Lower lobe of right lung (tissue), 2 donors: ENCODE measurements around the gene EGFL7. TPM values are rescaled to one million over a fixed set of nuclear protein-coding genes. Genes with fewer than 3 reads are reported as not detected.

ENCODE experiments used
- ATAC-seq, 2 donors: fragments of 200-7000 bp; cut with Tn5 transposase; one replicate each; pipeline ENCODE4 v1.9.1; 2020 to 2022; ENCODE audit warnings: mild to moderate bottlenecking in 2 of 2, moderate library complexity in 2 of 2
- DNase-seq: peaks from one replicate; pipeline ENCODE4 v3.0.0-alpha.2; 2020
- H3K27ac ChIP-seq: fragments of 200-600 bp; one replicate; pipeline ENCODE4 v1.8.0; 2022
- H3K27me3 ChIP-seq: fragments of 200-600 bp; one replicate; pipeline ENCODE4 v1.8.0; 2022; ENCODE audit warnings: low read depth
- H3K36me3 ChIP-seq: fragments of 200-600 bp; one replicate; pipeline ENCODE4 v1.8.0; 2022; ENCODE audit warnings: mild to moderate bottlenecking
- H3K4me1 ChIP-seq: fragments of 200-600 bp; one replicate; pipeline ENCODE4 v1.8.0; 2022
- H3K4me3 ChIP-seq: fragments of 200-600 bp; one replicate; pipeline ENCODE4 v1.8.0; 2022; ENCODE audit warnings: mild to moderate bottlenecking
- H3K9me3 ChIP-seq: fragments of 200-600 bp; one replicate; pipeline ENCODE4 v1.8.0; 2022
- intact Hi-C: fragments of 100-400 bp; cut with DNase I; formaldehyde crosslinking; loops from one replicate; pipeline ENCODE4 v1.11.0; 2022
- total RNA-seq: library from RNA; stranded (reverse); fragmentation: NEBNext Ultra II Directional; extraction: Animal tissue kit (Norgen Biotek cat#: 25700); gene quantifications from one replicate; pipeline ENCODE4 v1.2.1, GENCODE V29; 2021
- TF ChIP-seq, protein P1 (sequence below): fragments of 200-600 bp; IDR thresholded peaks from one replicate; pipeline ENCODE4 v1.8.0; 2022; ENCODE audit warnings: antibody characterized with exemption, mild to moderate bottlenecking
- donor health status: DM: no; HTN: yes; CAD: no; lungs with severe emphysema.

Gene EGFL7
- total RNA-seq, 1 donor from 2014 or later: 230 TPM

DNA sequence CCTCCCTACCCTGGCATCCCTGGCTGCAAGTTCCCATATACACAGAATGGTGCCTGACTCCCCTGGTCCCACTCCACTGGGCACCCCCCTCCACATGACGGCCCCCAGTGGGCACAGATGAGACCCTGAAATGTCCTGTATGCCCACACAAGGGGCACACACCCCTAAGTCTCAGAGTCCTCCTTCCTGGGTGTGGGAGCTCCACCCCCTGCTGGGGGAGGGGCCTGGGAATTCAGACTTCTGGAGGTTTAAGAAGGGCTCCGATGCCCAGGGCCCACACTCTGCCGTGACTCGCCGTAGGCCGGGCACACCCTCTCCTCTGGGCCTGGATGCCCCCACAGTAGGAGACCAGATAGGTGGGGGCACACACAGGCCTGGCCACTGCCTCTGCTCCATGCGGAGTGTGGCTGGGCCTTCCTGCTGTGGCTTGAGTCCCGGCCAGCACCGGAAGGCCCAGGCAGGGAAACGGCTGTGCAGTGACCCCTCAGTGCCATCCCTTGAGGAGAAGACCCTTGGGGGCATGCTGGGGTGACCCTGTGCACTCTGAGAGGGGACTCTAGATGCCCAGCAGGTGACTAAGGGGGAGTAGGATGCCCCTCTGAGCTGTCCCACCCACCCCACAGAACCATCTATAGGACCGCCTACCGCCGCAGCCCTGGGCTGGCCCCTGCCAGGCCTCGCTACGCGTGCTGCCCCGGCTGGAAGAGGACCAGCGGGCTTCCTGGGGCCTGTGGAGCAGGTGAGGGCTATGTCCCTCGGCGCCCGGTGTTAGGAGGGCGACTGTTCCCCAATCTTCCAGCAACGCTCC, 6.5 kb downstream of the EGFL7 start:
- TF ChIP-seq, protein P1, sequence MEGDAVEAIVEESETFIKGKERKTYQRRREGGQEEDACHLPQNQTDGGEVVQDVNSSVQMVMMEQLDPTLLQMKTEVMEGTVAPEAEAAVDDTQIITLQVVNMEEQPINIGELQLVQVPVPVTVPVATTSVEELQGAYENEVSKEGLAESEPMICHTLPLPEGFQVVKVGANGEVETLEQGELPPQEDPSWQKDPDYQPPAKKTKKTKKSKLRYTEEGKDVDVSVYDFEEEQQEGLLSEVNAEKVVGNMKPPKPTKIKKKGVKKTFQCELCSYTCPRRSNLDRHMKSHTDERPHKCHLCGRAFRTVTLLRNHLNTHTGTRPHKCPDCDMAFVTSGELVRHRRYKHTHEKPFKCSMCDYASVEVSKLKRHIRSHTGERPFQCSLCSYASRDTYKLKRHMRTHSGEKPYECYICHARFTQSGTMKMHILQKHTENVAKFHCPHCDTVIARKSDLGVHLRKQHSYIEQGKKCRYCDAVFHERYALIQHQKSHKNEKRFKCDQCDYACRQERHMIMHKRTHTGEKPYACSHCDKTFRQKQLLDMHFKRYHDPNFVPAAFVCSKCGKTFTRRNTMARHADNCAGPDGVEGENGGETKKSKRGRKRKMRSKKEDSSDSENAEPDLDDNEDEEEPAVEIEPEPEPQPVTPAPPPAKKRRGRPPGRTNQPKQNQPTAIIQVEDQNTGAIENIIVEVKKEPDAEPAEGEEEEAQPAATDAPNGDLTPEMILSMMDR: no peak
- peaks cover 57% of the 10 kb centered on the region for H3K36me3 ChIP-seq
- peak overlapping the region; percentile 59 for H3K4me3 ChIP-seq
- intact Hi-C loops: no loop called here
- peak overlapping the region; percentile 88 for H3K27ac ChIP-seq
- ATAC-seq: peak; percentile 1
- no peaks in the 10 kb centered on the region for H3K9me3 ChIP-seq
- peaks cover 24% of the 10 kb centered on the region for H3K27me3 ChIP-seq
- peaks cover 12% of the 10 kb centered on the region for H3K4me1 ChIP-seq
- DNase-seq: no peak

DNA sequence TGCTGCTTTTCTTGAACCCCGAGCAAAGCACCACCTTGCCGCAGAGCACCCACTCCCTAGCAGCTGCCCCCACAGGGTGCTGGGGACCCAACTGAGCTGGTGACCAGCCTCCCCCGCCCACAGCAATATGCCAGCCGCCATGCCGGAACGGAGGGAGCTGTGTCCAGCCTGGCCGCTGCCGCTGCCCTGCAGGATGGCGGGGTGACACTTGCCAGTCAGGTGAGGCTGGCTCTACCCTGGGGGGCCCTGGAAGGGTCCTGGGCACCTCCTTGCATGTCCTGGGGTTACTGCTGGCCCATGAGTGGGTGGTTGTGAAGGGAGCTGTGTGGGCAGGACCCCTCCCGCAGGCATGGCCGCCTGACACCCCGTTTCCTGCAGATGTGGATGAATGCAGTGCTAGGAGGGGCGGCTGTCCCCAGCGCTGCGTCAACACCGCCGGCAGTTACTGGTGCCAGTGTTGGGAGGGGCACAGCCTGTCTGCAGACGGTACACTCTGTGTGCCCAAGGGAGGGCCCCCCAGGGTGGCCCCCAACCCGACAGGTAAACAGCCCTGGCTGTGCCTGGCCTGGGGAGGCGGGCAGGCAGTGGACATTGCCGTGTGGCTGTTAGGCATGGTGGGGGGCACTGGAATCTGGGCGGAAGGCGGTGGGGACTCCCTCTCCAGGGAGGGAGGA, 7.2 kb downstream of the EGFL7 start:
- peaks cover 11% of the 10 kb centered on the region for H3K4me1 ChIP-seq
- TF ChIP-seq, protein P1: no peak
- peak overlapping the region; percentile 59 for H3K4me3 ChIP-seq
- no peaks in the 10 kb centered on the region for H3K9me3 ChIP-seq
- H3K36me3 ChIP-seq: peaks cover 57% of the 10 kb centered on the region
- DNase-seq (no peak), ATAC-seq (no peak)
- H3K27me3 ChIP-seq: peaks cover 17% of the 10 kb centered on the region
- intact Hi-C loops: no loop called here
- peak overlapping the region; percentile 88 for H3K27ac ChIP-seq

DNA sequence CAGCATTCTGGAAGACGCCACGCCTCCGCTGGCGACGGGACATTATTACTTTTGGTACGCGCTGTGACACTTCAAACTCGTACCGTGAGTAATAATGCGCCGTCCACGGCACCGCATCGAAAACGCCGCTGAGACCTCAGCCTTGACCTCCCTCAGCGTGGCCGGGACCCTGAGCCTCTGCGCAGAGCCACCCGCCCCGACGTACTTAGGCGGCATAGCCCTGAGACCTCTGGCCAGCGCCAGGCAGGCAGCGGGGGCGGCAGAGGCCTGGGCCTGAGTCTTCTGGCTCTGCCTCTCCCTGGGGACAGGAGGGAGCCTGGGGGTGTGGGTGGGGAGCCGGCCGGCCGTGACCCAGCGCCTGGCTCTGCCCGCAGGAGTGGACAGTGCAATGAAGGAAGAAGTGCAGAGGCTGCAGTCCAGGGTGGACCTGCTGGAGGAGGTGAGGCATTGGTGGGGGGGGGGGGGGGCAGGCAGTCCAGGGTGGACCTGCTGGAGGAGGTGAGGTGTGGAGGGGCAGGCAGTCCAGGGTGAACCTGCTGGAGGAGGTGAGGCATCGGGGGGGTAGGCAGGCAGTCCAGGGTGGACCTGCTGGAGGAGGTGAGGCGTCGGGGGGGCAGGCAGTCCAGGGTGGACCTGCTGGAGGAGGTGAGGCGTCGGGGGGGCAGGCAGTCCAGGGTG, 8.0 kb downstream of the EGFL7 start:
- ATAC-seq (no peak), DNase-seq (no peak)
- Histone ChIP-seq H3K4me3 (peak overlapping the region; percentile 59), H3K27me3 (peaks cover 13% of the 10 kb centered on the region), H3K27ac (peak overlapping the region; percentile 88), H3K9me3 (no peaks in the 10 kb centered on the region), H3K36me3 (peaks cover 55% of the 10 kb centered on the region), H3K4me1 (peaks cover 8% of the 10 kb centered on the region)
- TF ChIP-seq, protein P1: no peak
- intact Hi-C loops: no loop called here

DNA sequence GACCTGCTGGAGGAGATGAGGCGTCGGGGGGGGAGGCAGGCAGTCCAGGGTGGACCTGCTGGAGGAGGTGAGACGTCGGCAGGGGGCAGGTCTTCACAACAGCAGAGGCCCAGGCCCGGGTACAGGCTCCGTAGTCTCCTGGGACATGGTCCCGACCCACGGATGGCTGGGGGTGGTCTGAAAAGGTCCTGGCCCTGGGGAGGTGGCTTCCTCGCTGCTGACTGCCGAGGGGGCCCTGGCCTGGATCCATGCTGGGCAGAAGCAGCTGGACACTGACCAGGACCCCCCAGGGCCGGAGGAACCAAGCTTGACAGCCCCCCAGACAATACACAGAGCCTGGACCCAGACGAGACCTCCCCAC, 8.5 kb downstream of the EGFL7 start:
- Histone ChIP-seq H3K27ac (peak overlapping the region; percentile 67), H3K27me3 (peaks cover 13% of the 10 kb centered on the region), H3K4me3 (peak overlapping the region; percentile 33), H3K36me3 (peaks cover 60% of the 10 kb centered on the region), H3K9me3 (no peaks in the 10 kb centered on the region), H3K4me1 (peaks cover 13% of the 10 kb centered on the region)
- DNase-seq: no peak
- TF ChIP-seq, protein P1: no peak
- intact Hi-C loops: no loop called here
- ATAC-seq: no peak

DNA sequence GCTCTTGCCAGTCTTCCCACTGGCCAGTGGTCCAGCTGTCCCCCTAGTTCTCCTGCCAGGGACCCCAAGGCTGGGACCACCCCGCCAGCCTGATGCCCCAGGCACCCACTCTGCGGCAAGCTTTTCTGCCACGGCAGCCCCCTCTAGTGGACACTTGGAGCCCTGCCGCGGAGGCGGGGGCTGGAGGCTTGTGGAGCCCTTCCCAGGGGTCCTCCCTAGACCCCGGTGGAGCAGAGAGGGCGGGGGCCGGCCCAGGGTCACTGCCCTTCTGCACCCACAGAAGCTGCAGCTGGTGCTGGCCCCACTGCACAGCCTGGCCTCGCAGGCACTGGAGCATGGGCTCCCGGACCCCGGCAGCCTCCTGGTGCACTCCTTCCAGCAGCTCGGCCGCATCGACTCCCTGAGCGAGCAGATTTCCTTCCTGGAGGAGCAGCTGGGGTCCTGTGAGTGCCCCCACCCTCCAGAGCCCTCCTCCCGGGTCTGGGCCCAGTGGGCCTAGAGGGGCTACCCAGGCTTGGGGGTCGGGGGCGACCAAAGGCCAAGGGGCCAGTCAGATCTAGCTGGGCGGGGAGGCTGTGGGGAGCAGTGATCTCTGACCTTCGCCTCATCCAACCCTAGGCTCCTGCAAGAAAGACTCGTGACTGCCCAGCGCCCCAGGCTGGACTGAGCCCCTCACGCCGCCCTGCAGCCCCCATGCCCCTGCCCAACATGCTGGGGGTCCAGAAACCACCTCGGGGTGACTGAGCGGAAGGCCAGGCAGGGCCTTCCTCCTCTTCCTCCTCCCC, 9.1 kb downstream of the EGFL7 start:
- H3K4me1 ChIP-seq: peaks cover 19% of the 10 kb centered on the region
- ATAC-seq (peak; percentile 9 to 24), DNase-seq (no peak)
- peak overlapping the region; percentile 33 for H3K4me3 ChIP-seq
- intact Hi-C loops: no loop called here
- no peaks in the 10 kb centered on the region for H3K9me3 ChIP-seq
- H3K27me3 ChIP-seq: peaks cover 13% of the 10 kb centered on the region
- peaks cover 63% of the 10 kb centered on the region for H3K36me3 ChIP-seq
- H3K27ac ChIP-seq: peak overlapping the region; percentile 67
- TF ChIP-seq, protein P1: peak; percentile 79
